Large intestine (tissue), 3 donors: Measurements from ENCODE around the gene TAF1D. TPM values are rescaled to one million over a fixed set of nuclear protein-coding genes. Genes with fewer than 3 reads are reported as not detected.

Experiments used
- DNase-seq, 2 donors: peaks; one replicate each; pipeline versions ENCODE4 v3.0.0 to v3.0.0-alpha.2; 2013
- H3K27ac ChIP-seq: one replicate; pipeline ENCODE4 v1.5.1; 2013; ENCODE audit warnings: low read length
- H3K27me3 ChIP-seq: 2 replicates; pipeline ENCODE4 v1.6.1; 2013; ENCODE audit warnings: low read length; ENCODE audit not compliant: control insufficient read depth, insufficient read depth
- H3K36me3 ChIP-seq: 2 replicates; pipeline ENCODE4 v1.6.1; 2013; ENCODE audit warnings: low read length; ENCODE audit not compliant: control insufficient read depth, insufficient read depth
- H3K4me1 ChIP-seq: one replicate; pipeline ENCODE4 v1.6.1; 2013; ENCODE audit warnings: low read length; ENCODE audit not compliant: control insufficient read depth, insufficient read depth
- H3K4me3 ChIP-seq: one replicate; pipeline ENCODE4 v1.5.1; 2013; ENCODE audit warnings: low read length
- H3K9me3 ChIP-seq: one replicate; pipeline ENCODE4 v1.6.1; 2013; ENCODE audit warnings: mild to moderate bottlenecking, low read depth, low read length, moderate library complexity; ENCODE audit not compliant: control insufficient read depth
- WGBS: methylation state at CpG from one replicate; pipeline ENCODE4 v1.1.5; 2013; ENCODE audit warnings: low lambda C conversion rate; ENCODE audit not compliant: insufficient coverage; 5-methylcytosine and 5-hydroxymethylcytosine counted together
- polyA plus RNA-seq: library from polyadenylated mRNA; unstranded; fragments of 120-200 nt; gene quantifications from one replicate; pipeline ENCODE4 v1.2.1, GENCODE V29; 2013

The TAF1D gene
- polyA plus RNA-seq, 1 donor, result 176 TPM

- Histone ChIP-seq H3K27me3 (no peaks in the 10 kb centered on the region), H3K27ac (no peak overlapping the region), H3K4me1 (peaks cover 10% of the 10 kb centered on the region), H3K4me3 (peak overlapping the region; percentile 96), H3K9me3 (no peaks in the 10 kb centered on the region), H3K36me3 (peaks cover 41% of the 10 kb centered on the region)
- DNase-seq, result no peak
- no CpG with 5 or more reads among the region's 6 CpGs for WGBS
These were observed 2.6 kb downstream of the TAF1D start for GRCh38 chr11:93738647-93739081.

- 44% methylated on average over 4 of the region's 6 CpGs for WGBS
- Histone ChIP-seq H3K27ac (no peak overlapping the region), H3K4me3 (peak overlapping the region; percentile 96)
These were observed 3.2 kb downstream of the TAF1D start for GRCh38 chr11:93737904-93738612.

GRCh38 chr11:93736129-93736528 is 5.2 kb downstream of the TAF1D start:
- no peak overlapping the region for H3K4me3 ChIP-seq
- peaks cover 54% of the 10 kb centered on the region for H3K36me3 ChIP-seq
- H3K9me3 ChIP-seq, result no peaks in the 10 kb centered on the region
- H3K4me1 ChIP-seq, result peaks cover 10% of the 10 kb centered on the region
- DNase-seq, result no peak
- no peak overlapping the region for H3K27ac ChIP-seq
- no peaks in the 10 kb centered on the region for H3K27me3 ChIP-seq

More at GRCh38 chr11:93737904-93738612, 3.2 kb downstream of the TAF1D start:
- peaks cover 43% of the 10 kb centered on the region for H3K36me3 ChIP-seq
- peaks cover 7% of the 10 kb centered on the region for H3K4me1 ChIP-seq
- H3K9me3 ChIP-seq, result no peaks in the 10 kb centered on the region
- DNase-seq, result no peak
- H3K27me3 ChIP-seq, result no peaks in the 10 kb centered on the region

- no peak overlapping the region for H3K4me3 ChIP-seq
- no peak overlapping the region for H3K27ac ChIP-seq
- no peaks in the 10 kb centered on the region for H3K27me3 ChIP-seq
- peaks cover 58% of the 10 kb centered on the region for H3K36me3 ChIP-seq
- no CpG with 5 or more reads among the region's 1 CpG for WGBS
- no peak for DNase-seq
- H3K9me3 ChIP-seq, result no peaks in the 10 kb centered on the region
- peaks cover 10% of the 10 kb centered on the region for H3K4me1 ChIP-seq
These were observed 5.7 kb downstream of the TAF1D start for GRCh38 chr11:93735627-93736026.

- Histone ChIP-seq H3K4me3 (no peak overlapping the region), H3K27me3 (no peaks in the 10 kb centered on the region), H3K36me3 (peaks cover 68% of the 10 kb centered on the region), H3K4me1 (peaks cover 10% of the 10 kb centered on the region), H3K27ac (no peak overlapping the region), H3K9me3 (no peaks in the 10 kb centered on the region)
- DNase-seq, result no peak
- no CpG with 5 or more reads among the region's 1 CpG for WGBS
These were observed 6.7 kb downstream of the TAF1D start for GRCh38 chr11:93734427-93735222.

GRCh38 chr11:93733474-93733873 is 7.8 kb downstream of the TAF1D start:
- Histone ChIP-seq H3K4me1 (peaks cover 10% of the 10 kb centered on the region), H3K27ac (no peak overlapping the region), H3K9me3 (no peaks in the 10 kb centered on the region), H3K27me3 (no peaks in the 10 kb centered on the region), H3K36me3 (peaks cover 75% of the 10 kb centered on the region), H3K4me3 (no peak overlapping the region)
- DNase-seq, result no peak
- WGBS, result no CpG with 5 or more reads among the region's 6 CpGs

- H3K36me3 ChIP-seq, result peaks cover 76% of the 10 kb centered on the region
These were observed 8.9 kb downstream of the TAF1D start for GRCh38 chr11:93732237-93732892.

GRCh38 chr11:93730108-93731107 is 10.9 kb downstream of the TAF1D start:
- H3K4me3 ChIP-seq, result no peak overlapping the region
- H3K27me3 ChIP-seq, result no peaks in the 10 kb centered on the region
- peaks cover 74% of the 10 kb centered on the region for H3K36me3 ChIP-seq
- H3K27ac ChIP-seq, result no peak overlapping the region
- no peak for DNase-seq
- H3K4me1 ChIP-seq, result peaks cover 10% of the 10 kb centered on the region
- WGBS, result 100% methylated on average over 3 of the region's 5 CpGs
- no peaks in the 10 kb centered on the region for H3K9me3 ChIP-seq

More at GRCh38 chr11:93732237-93732892, 8.9 kb downstream of the TAF1D start:
- H3K9me3 ChIP-seq, result no peaks in the 10 kb centered on the region
- WGBS, result 0% methylated on average over 1 of the region's 4 CpGs
- no peak overlapping the region for H3K4me3 ChIP-seq
- peaks cover 10% of the 10 kb centered on the region for H3K4me1 ChIP-seq
- peak; percentile 50 to 73 for DNase-seq
- no peaks in the 10 kb centered on the region for H3K27me3 ChIP-seq
- peak overlapping the region; percentile 68 for H3K27ac ChIP-seq

- no CpG with 5 or more reads among the region's 5 CpGs for WGBS
- Histone ChIP-seq H3K36me3 (peaks cover 67% of the 10 kb centered on the region), H3K27ac (no peak overlapping the region)
These were observed 12.1 kb downstream of the TAF1D start for GRCh38 chr11:93729129-93729616.

More at GRCh38 chr11:93729129-93729616, 12.1 kb downstream of the TAF1D start:
- Histone ChIP-seq H3K27me3 (no peaks in the 10 kb centered on the region), H3K4me1 (peaks cover 10% of the 10 kb centered on the region), H3K4me3 (no peak overlapping the region), H3K9me3 (no peaks in the 10 kb centered on the region)
- DNase-seq, result no peak
